Measurements from ENCODE around the gene SLC25A52. TPM values are rescaled to one million over a fixed set of nuclear protein-coding genes. Genes with fewer than 3 reads are reported as not detected.

Gene SLC25A52
- not detected in 5 replicates for total RNA-seq (2022; extraction: Qiagen RNA extraction)

GRCh38 chr18:31760695-31761094, at the start of gene SLC25A52:
TSS of gene SLC25A52 (minus strand) at chr18:31760880. CDS start at chr18:31760661, 219 bp downstream.

Other genes with a start within 250 kb of the SLC25A52 start
- gene TTR, start 169.0 kb downstream of the SLC25A52 start, total RNA-seq (2022; extraction: Qiagen RNA extraction) = 0.28 TPM in 1 of 5 replicates, not detected in the others
- 4.4 to 6.6 TPM (median 5.7 TPM) in 5 replicates for gene B4GALT6, start 76.3 kb downstream of the SLC25A52 start, total RNA-seq (2022; extraction: Qiagen RNA extraction)
- gene TRAPPC8, start 182.2 kb upstream of the SLC25A52 start, total RNA-seq (2022; extraction: Qiagen RNA extraction) = 9.7 to 14.4 TPM (median 11.8 TPM) in 5 replicates

All from A549 treated with Mapracorat at 1 μM for 4 hours (cell line).